ENCODE measurements around the gene SLC22A12. TPM values are rescaled to one million over a fixed set of nuclear protein-coding genes. Genes with fewer than 3 reads are reported as not detected.
"Not testable (repeated sequence)": the region's sequence is repeated elsewhere in the genome, so short reads cannot be mapped to it uniquely, and the experiment has no call there.

The SLC22A12 gene
- total RNA-seq, 4 donors from 2014 or later: 0.56 TPM; not detected in 3

DNA sequence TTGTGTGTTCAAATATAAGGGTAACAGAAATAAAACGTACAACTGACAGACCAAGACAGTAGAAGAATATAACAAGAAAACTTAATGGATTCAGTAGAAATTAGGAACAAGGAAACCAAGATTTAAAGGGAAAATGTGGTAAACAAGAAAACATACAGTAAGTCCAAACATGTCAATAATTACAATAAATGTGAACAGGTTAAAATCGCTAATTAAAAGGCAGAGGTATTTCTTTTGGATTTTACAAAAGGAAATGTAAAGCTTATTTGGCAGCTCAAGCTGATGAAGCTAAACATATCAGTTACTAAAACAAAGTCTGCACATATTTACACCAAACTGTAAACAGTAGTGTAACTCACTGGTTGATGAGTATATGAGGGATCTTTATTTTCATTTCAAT, 2.3 kb upstream of the SLC22A12 start:
- TF ChIP-seq, protein P1, sequence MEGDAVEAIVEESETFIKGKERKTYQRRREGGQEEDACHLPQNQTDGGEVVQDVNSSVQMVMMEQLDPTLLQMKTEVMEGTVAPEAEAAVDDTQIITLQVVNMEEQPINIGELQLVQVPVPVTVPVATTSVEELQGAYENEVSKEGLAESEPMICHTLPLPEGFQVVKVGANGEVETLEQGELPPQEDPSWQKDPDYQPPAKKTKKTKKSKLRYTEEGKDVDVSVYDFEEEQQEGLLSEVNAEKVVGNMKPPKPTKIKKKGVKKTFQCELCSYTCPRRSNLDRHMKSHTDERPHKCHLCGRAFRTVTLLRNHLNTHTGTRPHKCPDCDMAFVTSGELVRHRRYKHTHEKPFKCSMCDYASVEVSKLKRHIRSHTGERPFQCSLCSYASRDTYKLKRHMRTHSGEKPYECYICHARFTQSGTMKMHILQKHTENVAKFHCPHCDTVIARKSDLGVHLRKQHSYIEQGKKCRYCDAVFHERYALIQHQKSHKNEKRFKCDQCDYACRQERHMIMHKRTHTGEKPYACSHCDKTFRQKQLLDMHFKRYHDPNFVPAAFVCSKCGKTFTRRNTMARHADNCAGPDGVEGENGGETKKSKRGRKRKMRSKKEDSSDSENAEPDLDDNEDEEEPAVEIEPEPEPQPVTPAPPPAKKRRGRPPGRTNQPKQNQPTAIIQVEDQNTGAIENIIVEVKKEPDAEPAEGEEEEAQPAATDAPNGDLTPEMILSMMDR (IDR thresholded peaks at IDR 0.05): no peak
- no peak for ATAC-seq (ENCODE audit: low FRiP score)

DNA sequence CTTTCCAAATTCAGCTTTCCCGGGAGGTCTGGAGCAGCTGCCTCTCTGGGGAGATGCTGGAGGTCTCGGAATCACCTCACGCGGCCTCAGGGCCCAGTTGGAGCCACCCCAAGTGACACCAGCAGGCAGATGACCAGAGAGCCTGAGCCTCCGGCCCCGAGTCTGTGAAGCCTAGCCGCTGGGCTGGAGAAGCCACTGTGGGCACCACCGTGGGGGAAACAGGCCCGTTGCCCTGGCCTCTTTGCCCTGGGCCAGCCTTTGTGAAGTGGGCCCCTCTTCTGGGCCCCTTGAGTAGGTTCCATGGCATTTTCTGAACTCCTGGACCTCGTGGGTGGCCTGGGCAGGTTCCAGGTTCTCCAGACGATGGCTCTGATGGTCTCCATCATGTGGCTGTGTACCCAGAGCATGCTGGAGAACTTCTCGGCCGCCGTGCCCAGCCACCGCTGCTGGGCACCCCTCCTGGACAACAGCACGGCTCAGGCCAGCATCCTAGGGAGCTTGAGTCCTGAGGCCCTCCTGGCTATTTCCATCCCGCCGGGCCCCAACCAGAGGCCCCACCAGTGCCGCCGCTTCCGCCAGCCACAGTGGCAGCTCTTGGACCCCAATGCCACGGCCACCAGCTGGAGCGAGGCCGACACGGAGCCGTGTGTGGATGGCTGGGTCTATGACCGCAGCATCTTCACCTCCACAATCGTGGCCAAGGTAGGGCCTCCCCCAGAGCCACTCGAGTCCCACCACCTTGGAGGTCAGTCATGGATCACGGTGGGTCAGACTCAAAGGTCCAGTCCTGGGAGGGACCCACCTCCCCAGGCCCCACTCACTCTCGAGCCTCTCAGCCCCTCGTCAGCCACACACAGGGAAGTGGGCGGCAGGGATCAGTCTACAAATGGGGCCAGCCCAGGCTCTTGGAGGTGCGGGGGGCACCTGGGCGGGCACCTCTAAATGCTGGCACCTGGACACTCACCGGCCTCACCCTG, 525 bp downstream of the SLC22A12 start:
- no peak for DNase-seq (ENCODE audit: low spot score)
- TF ChIP-seq, protein P1 (IDR thresholded peaks at IDR 0.05): no peak
- no peak for ATAC-seq (ENCODE audit: low FRiP score)

More for the DNA sequence above, 2.3 kb upstream of the SLC22A12 start:
- no peak for DNase-seq (ENCODE audit: low spot score)

- DNase-seq (ENCODE audit: low spot score): no peak
- TF ChIP-seq, protein P1 (IDR thresholded peaks at IDR 0.05): no peak
- no peak for ATAC-seq (ENCODE audit: low FRiP score)
Observed at GRCh38 chr11:64592234-64592615, 1.2 kb downstream of the SLC22A12 start.

GRCh38 chr11:64592656-64593055, 1.6 kb downstream of the SLC22A12 start:
- ATAC-seq (ENCODE audit: low FRiP score): peak; percentile 33
- TF ChIP-seq, protein P1 (IDR thresholded peaks at IDR 0.05): no peak
- DNase-seq (ENCODE audit: low spot score): no peak

DNA sequence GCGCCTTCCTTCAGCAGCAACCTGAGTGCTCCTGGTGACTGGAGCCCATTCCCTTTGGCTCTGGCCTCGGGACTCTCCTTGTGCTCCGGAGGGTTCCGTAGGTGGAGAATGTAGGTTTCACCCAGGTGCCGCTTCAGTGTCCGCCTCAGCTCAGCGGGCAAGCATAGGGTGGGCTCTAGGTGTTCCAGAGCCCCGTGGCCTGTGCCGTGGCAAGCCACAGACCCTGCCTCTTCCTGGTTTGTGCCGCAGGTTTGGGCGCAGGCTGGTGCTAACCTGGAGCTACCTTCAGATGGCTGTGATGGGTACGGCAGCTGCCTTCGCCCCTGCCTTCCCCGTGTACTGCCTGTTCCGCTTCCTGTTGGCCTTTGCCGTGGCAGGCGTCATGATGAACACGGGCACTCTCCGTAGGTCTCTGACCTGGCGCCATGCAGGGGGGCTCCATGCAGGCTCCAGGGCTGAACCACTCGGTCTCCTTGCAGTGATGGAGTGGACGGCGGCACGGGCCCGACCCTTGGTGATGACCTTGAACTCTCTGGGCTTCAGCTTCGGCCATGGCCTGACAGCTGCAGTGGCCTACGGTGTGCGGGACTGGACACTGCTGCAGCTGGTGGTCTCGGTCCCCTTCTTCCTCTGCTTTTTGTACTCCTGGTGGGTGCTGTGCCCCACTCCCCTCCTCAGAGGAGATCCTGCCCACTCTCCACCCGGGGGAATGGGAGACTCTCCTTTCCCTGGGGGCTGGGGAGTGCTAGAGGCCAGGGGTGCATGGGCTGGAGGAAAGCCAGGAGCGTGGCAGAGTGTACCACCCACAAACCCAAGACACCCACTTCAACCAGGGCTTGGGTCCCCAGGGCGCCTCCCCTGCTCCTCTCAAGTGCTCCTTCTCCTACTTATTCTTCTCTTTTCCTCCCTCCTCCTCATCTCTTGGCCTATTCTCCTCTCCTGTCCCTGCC, 2.4 kb downstream of the SLC22A12 start:
- TF ChIP-seq, protein P1 (IDR thresholded peaks at IDR 0.05): no peak
- ATAC-seq (ENCODE audit: low FRiP score): no peak
- DNase-seq (ENCODE audit: low spot score): no peak

DNA sequence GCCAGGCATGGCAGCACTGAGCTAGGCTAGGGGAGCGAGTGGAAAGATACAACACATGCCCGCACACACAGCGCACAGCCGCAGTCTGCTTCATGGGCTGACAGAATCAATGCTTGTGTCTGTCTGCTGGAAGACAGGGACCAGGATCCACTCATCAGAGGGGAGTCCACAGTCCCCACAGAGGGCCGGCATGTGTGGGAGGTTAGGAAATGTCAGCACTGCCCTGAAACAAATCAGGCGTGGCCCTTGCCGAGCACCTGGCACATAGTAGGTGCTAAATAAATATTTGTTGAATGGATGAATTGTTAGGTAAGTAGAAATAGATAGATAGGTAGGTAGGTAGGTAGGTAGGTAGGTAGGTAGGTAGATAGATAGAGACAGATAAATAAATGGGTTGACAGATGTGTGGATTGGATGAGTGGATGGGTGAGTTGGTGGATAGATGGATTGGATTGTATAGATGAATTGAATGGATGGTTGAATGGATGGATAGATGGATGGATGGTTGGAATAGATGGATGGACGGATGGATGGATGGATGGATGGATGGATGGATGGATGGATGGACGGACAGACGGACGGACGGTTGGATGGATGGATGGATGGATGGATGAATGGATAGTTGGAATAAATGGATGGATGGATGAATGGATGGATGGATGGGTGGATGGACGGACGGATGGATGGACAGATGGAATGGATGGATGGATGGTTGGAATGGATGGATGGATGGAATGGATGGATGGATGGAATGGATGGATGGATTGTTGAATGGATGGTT, 3.3 kb downstream of the SLC22A12 start:
- ATAC-seq (ENCODE audit: low FRiP score) (no peak), DNase-seq (ENCODE audit: low spot score) (no peak)
- TF ChIP-seq, protein P1 (IDR thresholded peaks at IDR 0.05): no peak

DNA sequence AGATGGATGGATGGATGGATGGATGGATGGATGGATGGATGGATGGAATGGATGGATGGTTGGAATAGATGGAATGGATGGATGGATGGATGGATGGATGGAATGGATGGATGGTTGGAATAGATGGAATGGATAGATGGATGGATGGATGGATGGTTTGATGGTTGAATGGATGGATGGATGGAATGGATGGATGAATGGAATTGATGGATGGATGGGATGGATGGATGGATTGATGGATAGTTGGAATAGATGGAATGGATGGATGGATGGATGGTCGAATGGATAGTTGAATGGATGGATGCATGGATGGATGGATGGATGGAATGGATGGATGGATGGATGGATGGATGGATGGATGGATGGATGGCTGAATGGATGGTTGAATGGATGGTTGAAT, 4.9 kb downstream of the SLC22A12 start:
- not testable (repeated sequence) for DNase-seq (ENCODE audit: low spot score); ATAC-seq (ENCODE audit: low FRiP score)
